ENCODE measurements around the gene AZIN2.

Gene AZIN2

DNA sequence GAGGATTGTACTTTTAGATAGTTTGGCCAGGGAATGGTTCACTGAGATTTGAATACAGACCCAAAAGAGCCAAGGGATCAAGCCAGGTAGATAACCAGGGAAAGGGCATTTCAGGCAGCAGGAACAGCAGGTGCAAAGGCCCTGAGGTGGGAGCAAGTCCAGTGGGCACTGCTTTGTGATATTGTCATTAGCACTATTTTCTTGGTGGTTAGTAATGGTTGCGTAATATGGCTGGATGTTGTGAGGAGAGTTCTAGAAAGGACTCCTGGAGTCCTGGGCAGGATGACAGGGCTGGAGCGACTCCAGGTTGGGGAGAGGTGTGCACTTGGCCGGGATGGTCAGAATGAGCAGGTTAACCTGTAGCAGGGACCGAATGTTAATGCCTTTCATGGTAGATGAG lies 4.4 kb downstream of the AZIN2 start:
- no peak overlapping the region for H3K27ac ChIP-seq
- H3K27me3 ChIP-seq = no peaks in the 10 kb centered on the region
- DNase-seq = no peak
- H3K4me3 ChIP-seq = no peak overlapping the region
- TF ChIP-seq, protein P1, sequence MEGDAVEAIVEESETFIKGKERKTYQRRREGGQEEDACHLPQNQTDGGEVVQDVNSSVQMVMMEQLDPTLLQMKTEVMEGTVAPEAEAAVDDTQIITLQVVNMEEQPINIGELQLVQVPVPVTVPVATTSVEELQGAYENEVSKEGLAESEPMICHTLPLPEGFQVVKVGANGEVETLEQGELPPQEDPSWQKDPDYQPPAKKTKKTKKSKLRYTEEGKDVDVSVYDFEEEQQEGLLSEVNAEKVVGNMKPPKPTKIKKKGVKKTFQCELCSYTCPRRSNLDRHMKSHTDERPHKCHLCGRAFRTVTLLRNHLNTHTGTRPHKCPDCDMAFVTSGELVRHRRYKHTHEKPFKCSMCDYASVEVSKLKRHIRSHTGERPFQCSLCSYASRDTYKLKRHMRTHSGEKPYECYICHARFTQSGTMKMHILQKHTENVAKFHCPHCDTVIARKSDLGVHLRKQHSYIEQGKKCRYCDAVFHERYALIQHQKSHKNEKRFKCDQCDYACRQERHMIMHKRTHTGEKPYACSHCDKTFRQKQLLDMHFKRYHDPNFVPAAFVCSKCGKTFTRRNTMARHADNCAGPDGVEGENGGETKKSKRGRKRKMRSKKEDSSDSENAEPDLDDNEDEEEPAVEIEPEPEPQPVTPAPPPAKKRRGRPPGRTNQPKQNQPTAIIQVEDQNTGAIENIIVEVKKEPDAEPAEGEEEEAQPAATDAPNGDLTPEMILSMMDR (IDR thresholded peaks at IDR 0.05) = no peak
- H3K9me3 ChIP-seq = no peaks in the 10 kb centered on the region
- H3K36me3 ChIP-seq = peaks cover 0 to 11% (median 0%) of the 10 kb centered on the region in 3 donors
- peaks cover 0 to 21% (median 16%) of the 10 kb centered on the region in 4 donors for H3K4me1 ChIP-seq
- intact Hi-C loops (cut with DNase I; ENCODE audit: low total_unique reads) = loop anchor here (10.0 kb wide), 1 partner anchor 151 kb away; no protein-coding TSS in a partner anchor

DNA sequence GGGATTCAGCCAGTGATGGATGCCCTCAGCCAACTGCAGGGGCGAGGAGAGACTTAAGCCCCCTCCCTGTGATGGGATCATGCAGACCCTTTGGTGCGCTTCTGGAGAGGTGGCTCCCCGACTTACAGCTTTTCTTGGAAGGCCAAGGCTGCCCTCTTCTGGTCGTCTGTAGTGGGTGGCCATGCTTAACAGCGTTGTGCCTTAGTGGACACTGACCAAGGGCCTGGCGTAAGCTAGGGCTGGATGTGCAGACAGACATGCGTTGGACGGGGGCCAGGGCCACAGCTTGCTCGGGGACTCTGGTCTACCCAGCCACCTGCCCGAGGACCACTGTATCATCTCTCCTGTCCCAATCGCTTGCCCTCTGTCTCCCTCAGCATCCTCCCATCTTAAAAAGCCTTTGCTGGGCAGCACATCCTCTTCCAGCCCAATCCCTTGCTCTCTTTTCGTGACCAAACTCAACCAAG lies 5.5 kb downstream of the AZIN2 start:
- Histone ChIP-seq H3K4me3 (no peak overlapping the region), H3K9me3 (no peaks in the 10 kb centered on the region), H3K27me3 (no peaks in the 10 kb centered on the region), H3K36me3 (peaks cover 0 to 11% (median 0%) of the 10 kb centered on the region in 3 donors), H3K4me1 (peaks cover 0 to 12% (median 10%) of the 10 kb centered on the region in 4 donors), H3K27ac (no peak overlapping the region)
- intact Hi-C loops (cut with DNase I; ENCODE audit: low total_unique reads) = loop anchor here (10.0 kb wide), 1 partner anchor 152 kb away; no protein-coding TSS in a partner anchor
- TF ChIP-seq, protein P1 (IDR thresholded peaks at IDR 0.05) = peak; percentile 67
- peak; percentile 66 to 79 for DNase-seq

DNA sequence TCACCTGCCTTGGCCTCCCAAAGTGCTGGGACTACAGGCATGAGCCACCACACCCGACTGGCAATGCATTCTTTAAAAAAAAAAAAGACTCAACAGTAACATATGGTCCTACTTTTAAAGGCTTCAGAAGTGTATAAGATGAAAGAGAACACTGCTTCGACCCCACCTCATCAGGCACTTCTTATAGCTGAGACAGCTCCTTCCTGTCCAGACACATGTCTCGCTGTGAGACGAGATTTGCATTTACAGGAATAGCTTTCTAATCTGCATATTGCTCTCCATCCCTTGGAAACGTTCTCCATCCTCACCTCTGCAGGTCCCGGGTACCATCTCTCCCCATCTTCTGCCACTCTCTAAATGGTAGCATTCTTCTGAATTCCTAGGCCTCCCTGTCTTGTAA lies 6.7 kb downstream of the AZIN2 start:
- DNase-seq = no peak
- intact Hi-C loops (cut with DNase I; ENCODE audit: low total_unique reads) = loop anchor here (10.0 kb wide), 1 partner anchor 153 kb away; no protein-coding TSS in a partner anchor
- H3K4me3 ChIP-seq = no peak overlapping the region
- peaks cover 0 to 11% (median 0%) of the 10 kb centered on the region in 3 donors for H3K36me3 ChIP-seq
- H3K9me3 ChIP-seq = no peaks in the 10 kb centered on the region
- TF ChIP-seq, protein P1 (IDR thresholded peaks at IDR 0.05) = no peak
- H3K4me1 ChIP-seq = no peaks in the 10 kb centered on the region
- no peak overlapping the region for H3K27ac ChIP-seq
- no peaks in the 10 kb centered on the region for H3K27me3 ChIP-seq

DNA sequence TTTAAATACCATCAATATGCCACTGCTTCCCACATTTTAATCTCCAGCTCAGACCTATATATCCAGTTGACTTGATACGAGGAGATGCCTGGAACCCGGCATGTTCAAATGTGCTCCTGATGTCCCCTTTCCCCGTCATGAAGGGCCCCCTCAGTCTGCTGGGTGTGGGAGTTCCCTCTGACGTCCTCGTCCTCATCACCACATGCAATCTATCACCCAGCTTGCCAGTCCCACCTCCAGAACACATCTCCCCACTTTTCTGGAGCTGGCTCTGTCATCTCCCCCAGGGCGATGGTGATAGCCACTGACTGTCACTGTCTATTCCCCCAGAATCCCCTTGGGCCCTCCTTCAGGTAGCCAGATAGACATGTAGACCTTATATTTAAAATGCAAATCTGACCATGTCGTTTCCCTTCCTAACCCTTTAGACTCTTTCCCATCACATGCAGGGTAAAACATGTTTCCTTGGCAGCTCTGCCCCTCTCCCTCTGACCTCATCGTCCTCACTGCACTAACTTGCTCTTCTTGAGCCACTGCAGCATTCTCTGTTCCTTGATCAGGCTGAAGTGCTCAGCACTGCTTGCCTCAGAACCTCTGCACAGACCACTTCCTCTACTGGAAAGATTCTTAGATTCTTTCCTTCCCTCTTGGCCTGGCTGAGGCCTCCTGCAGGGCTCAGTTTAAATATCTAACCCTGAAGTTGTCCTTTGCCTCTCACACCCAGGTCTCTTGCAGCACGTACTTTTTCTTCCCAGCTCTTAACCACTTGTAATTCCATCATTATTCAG lies 7.4 kb downstream of the AZIN2 start:
- DNase-seq = no peak
- no peak overlapping the region for H3K27ac ChIP-seq
- intact Hi-C loops (cut with DNase I; ENCODE audit: low total_unique reads) = loop anchor here (10.0 kb wide), 1 partner anchor 154 kb away; no protein-coding TSS in a partner anchor

DNA sequence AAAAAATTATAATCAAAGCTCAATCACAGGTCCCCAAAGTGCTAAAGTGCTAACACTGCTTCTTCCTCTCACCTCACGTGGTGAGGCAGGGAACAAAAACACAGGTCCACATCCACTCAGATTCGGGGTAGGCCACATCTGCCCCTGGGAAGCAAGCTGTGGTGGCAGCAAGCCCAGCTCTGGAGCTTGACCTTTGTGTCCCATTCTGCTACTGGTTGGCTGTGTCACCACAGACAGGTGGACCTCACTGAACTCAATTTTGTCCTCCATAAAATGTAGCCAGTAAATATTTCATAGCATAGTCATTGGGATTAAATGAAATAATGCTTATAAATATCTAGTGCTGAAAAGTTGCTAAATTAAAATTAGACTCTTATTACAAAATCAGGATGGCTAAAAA lies 8.5 kb downstream of the AZIN2 start:
- H3K36me3 ChIP-seq = peaks cover 0 to 11% (median 0%) of the 10 kb centered on the region in 3 donors
- no peak overlapping the region for H3K27ac ChIP-seq
- DNase-seq = no peak
- H3K27me3 ChIP-seq = no peaks in the 10 kb centered on the region
- no peaks in the 10 kb centered on the region for H3K9me3 ChIP-seq
- H3K4me3 ChIP-seq = no peak overlapping the region
- intact Hi-C loops (cut with DNase I; ENCODE audit: low total_unique reads) = loop anchor here (10.0 kb wide), 1 partner anchor 155 kb away; no protein-coding TSS in a partner anchor
- TF ChIP-seq, protein P1 (IDR thresholded peaks at IDR 0.05) = no peak
- H3K4me1 ChIP-seq = no peaks in the 10 kb centered on the region

More for the DNA sequence above, 7.4 kb downstream of the AZIN2 start:
- no peaks in the 10 kb centered on the region for H3K9me3 ChIP-seq
- TF ChIP-seq, protein P1 (IDR thresholded peaks at IDR 0.05) = no peak
- no peak overlapping the region for H3K4me3 ChIP-seq
- no peaks in the 10 kb centered on the region for H3K27me3 ChIP-seq
- no peaks in the 10 kb centered on the region for H3K4me1 ChIP-seq
- peaks cover 0 to 11% (median 0%) of the 10 kb centered on the region in 3 donors for H3K36me3 ChIP-seq

Data from tibial artery (tissue), 4 donors.